MM.1S (cell line): Measurements from ENCODE around the gene NOSIP.

Experiments used
- DNase-seq: peaks from one replicate; pipeline ENCODE4 v3.0.0-alpha.2; 2015
- H2AFZ ChIP-seq: fragments of 300-600 bp; sonication (generic); 2 replicates; pipeline ENCODE4 v1.6.0; 2016; ENCODE audit warnings: antibody characterized with exemption, low read length
- H3F3A ChIP-seq: fragments of 300-600 bp; sonication (generic); 2 replicates; pipeline ENCODE4 v1.6.1; 2016; ENCODE audit warnings: mild to moderate bottlenecking, antibody characterized with exemption, low read length, moderate library complexity, mixed read lengths; ENCODE audit not compliant: insufficient read depth
- H3K27ac ChIP-seq: fragments of 300-600 bp; sonication (generic); 2 replicates; pipeline ENCODE4 v1.5.1; 2016; ENCODE audit warnings: mild to moderate bottlenecking, low read length
- H3K27me3 ChIP-seq: fragments of 300-600 bp; sonication (generic); replicated peaks from 2 replicates; pipeline ENCODE4 v1.6.0; 2016; ENCODE audit warnings: low read length; ENCODE audit not compliant: insufficient read depth
- H3K36me3 ChIP-seq: fragments of 300-600 bp; sonication (generic); replicated peaks from 2 replicates; pipeline ENCODE4 v1.6.1; 2016; ENCODE audit warnings: mild to moderate bottlenecking, low read length, mixed read lengths; ENCODE audit not compliant: insufficient read depth
- H3K4me1 ChIP-seq: fragments of 300-600 bp; sonication (generic); 2 replicates; pipeline ENCODE4 v1.6.1; 2016; ENCODE audit warnings: low read length, mixed read lengths
- H3K4me2 ChIP-seq: fragments of 300-600 bp; sonication (generic); 2 replicates; pipeline ENCODE4 v1.6.0; 2016; ENCODE audit warnings: low read depth, low read length
- H3K4me3 ChIP-seq: fragments of 300-600 bp; sonication (generic); 2 replicates; pipeline ENCODE4 v1.5.1; 2016; ENCODE audit warnings: low read length, mixed read lengths
- H3K79me2 ChIP-seq: fragments of 300-600 bp; sonication (generic); 2 replicates; pipeline ENCODE4 v1.6.1; 2016; ENCODE audit warnings: mixed run types, low read length, mixed read lengths
- H3K9ac ChIP-seq: fragments of 300-600 bp; sonication (generic); 2 replicates; pipeline ENCODE4 v1.6.1; 2016; ENCODE audit warnings: low read length, mixed read lengths
- H3K9me2 ChIP-seq: fragments of 300-600 bp; sonication (generic); replicated peaks from 2 replicates; pipeline ENCODE4 v1.6.1; 2016; ENCODE audit warnings: mild to moderate bottlenecking, low read length, mixed read lengths; ENCODE audit not compliant: insufficient read depth
- H3K9me3 ChIP-seq: fragments of 300-600 bp; sonication (generic); replicated peaks from 2 replicates; pipeline ENCODE4 v1.6.1; 2016; ENCODE audit warnings: mild to moderate bottlenecking, low read length, mixed read lengths; ENCODE audit not compliant: insufficient read depth
- H4K20me1 ChIP-seq: fragments of 300-600 bp; sonication (generic); 2 replicates; pipeline ENCODE4 v1.6.1; 2016; ENCODE audit warnings: mild to moderate bottlenecking, low read length, moderate library complexity, mixed read lengths; ENCODE audit not compliant: insufficient read depth
- CTCF ChIP-seq: fragments of 300-600 bp; sonication (generic); IDR thresholded peaks from 2 replicates; pipeline ENCODE4 v1.5.1; 2016; ENCODE audit warnings: antibody characterized with exemption, low read length, mixed read lengths
- EZH2 ChIP-seq: fragments of 300-600 bp; sonication (generic); optimal IDR thresholded peaks from 2 replicates; pipeline ENCODE3; 2017; ENCODE audit warnings: low read depth, mild to moderate bottlenecking, antibody characterized with exemption, low read length, mixed read lengths
- EZH2phosphoT487 ChIP-seq: fragments of 300-600 bp; sonication (generic); IDR thresholded peaks from 2 replicates; pipeline ENCODE4 v1.6.1; 2018; ENCODE audit warnings: antibody characterized with exemption, low read length

NOSIP gene

GRCh38 chr19:49573425-49573824 is 6.9 kb downstream of the NOSIP start:
- TF ChIP-seq CTCF = no peak
- TF ChIP-seq EZH2phosphoT487 = no peak
- TF ChIP-seq EZH2 = no peak
- Histone ChIP-seq H3K79me2 (peaks cover 51% of the 10 kb centered on the region), H3F3A (peaks cover 8% of the 10 kb centered on the region; the same call in 1 of the 2 replicates), H3K9me2 (no peaks in the 10 kb centered on the region), H3K4me1 (peaks cover 6% of the 10 kb centered on the region), H3K4me3 (no peak overlapping the region), H3K9ac (no peak overlapping the region), H3K27me3 (no peaks in the 10 kb centered on the region), H3K4me2 (no peak overlapping the region), H2AFZ (no peak overlapping the region), H3K36me3 (0 out of 2 replicates have a peak, but pooled peaks cover 2% of the 10 kb centered on the region), H3K27ac (no peak overlapping the region), H3K9me3 (no peaks in the 10 kb centered on the region), H4K20me1 (no peaks in the 10 kb centered on the region)
- DNase-seq = no peak

- Histone ChIP-seq H3K79me2 (peaks cover 51% of the 10 kb centered on the region), H2AFZ (no peak overlapping the region), H3K4me1 (peaks cover 6% of the 10 kb centered on the region), H3F3A (peaks cover 8% of the 10 kb centered on the region; the same call in 1 of the 2 replicates), H3K9me3 (no peaks in the 10 kb centered on the region), H3K4me2 (no peak overlapping the region), H4K20me1 (no peaks in the 10 kb centered on the region), H3K36me3 (0 out of 2 replicates have a peak, but pooled peaks cover 2% of the 10 kb centered on the region), H3K9ac (no peak overlapping the region), H3K9me2 (no peaks in the 10 kb centered on the region), H3K27ac (no peak overlapping the region), H3K4me3 (no peak overlapping the region), H3K27me3 (no peaks in the 10 kb centered on the region)
- TF ChIP-seq EZH2 (no peak), EZH2phosphoT487 (no peak), CTCF (no peak)
- no peak for DNase-seq
These were observed 7.3 kb downstream of the NOSIP start for GRCh38 chr19:49573009-49573408.

GRCh38 chr19:49570997-49571676 is 9.2 kb downstream of the NOSIP start:
- Histone ChIP-seq H3K9me2 (no peaks in the 10 kb centered on the region), H3K9me3 (no peaks in the 10 kb centered on the region), H3K4me1 (peaks cover 6% of the 10 kb centered on the region), H3K36me3 (0 out of 2 replicates have a peak, but pooled peaks cover 2% of the 10 kb centered on the region), H3K27ac (peak overlapping the region; percentile 42; the same call in 1 of the 2 replicates), H3F3A (peaks cover 8% of the 10 kb centered on the region; the same call in 1 of the 2 replicates), H3K9ac (no peak overlapping the region), H3K4me3 (no peak overlapping the region), H3K4me2 (peak overlapping the region; percentile 20; the same call in 1 of the 2 replicates), H3K79me2 (peaks cover 42% of the 10 kb centered on the region), H3K27me3 (no peaks in the 10 kb centered on the region), H4K20me1 (no peaks in the 10 kb centered on the region), H2AFZ (no peak overlapping the region)
- peak; percentile 50 for DNase-seq
- TF ChIP-seq CTCF = peak; percentile 39
- no peak for TF ChIP-seq EZH2phosphoT487
- no peak for TF ChIP-seq EZH2
